Upper lobe of right lung (tissue), 1 donor: ENCODE data around the gene CLDN5. TPM values are rescaled to one million over a fixed set of nuclear protein-coding genes. Genes with fewer than 3 reads are reported as not detected.

Experiments
- ATAC-seq: fragments of 200-7000 bp; cut with Tn5 transposase; one replicate; pipeline ENCODE4 v1.9.1; 2020; ENCODE audit warnings: mild to moderate bottlenecking, moderate library complexity
- DNase-seq: peaks from one replicate; pipeline ENCODE4 v3.0.0-alpha.2; 2020
- H3K27ac ChIP-seq: fragments of 200-600 bp; one replicate; pipeline ENCODE4 v1.8.0; 2022
- H3K27me3 ChIP-seq: fragments of 200-600 bp; one replicate; pipeline ENCODE4 v1.8.0; 2022; ENCODE audit warnings: mild to moderate bottlenecking
- H3K36me3 ChIP-seq: fragments of 200-600 bp; one replicate; pipeline ENCODE4 v1.8.0; 2022
- H3K4me1 ChIP-seq: fragments of 200-600 bp; one replicate; pipeline ENCODE4 v1.8.0; 2022
- H3K4me3 ChIP-seq: fragments of 200-600 bp; one replicate; pipeline ENCODE4 v1.8.0; 2022; ENCODE audit warnings: mild to moderate bottlenecking
- H3K9me3 ChIP-seq: fragments of 200-600 bp; one replicate; pipeline ENCODE4 v1.8.0; 2022
- CTCF ChIP-seq: fragments of 200-600 bp; IDR thresholded peaks from one replicate; pipeline ENCODE4 v1.8.0; 2022; ENCODE audit warnings: antibody characterized with exemption
- intact Hi-C: fragments of 100-400 bp; cut with DNase I; formaldehyde crosslinking; loops from one replicate; pipeline ENCODE4 v1.11.0; 2022
- total RNA-seq: library from RNA; stranded (reverse); fragmentation: NEBNext Ultra II Directional; extraction: Animal tissue kit (Norgen Biotek cat#: 25700); gene quantifications from one replicate; pipeline ENCODE4 v1.2.1, GENCODE V29; 2021
- donor health status: DM: no; HTN: yes; CAD: no; lungs with severe emphysema.

The CLDN5 gene
- total RNA-seq, 1 donor from 2014 or later: 274 TPM

- Histone ChIP-seq H3K4me3 (no peak overlapping the region), H3K4me1 (no peaks in the 10 kb centered on the region), H3K27me3 (no peaks in the 10 kb centered on the region), H3K27ac (no peak overlapping the region), H3K36me3 (no peaks in the 10 kb centered on the region), H3K9me3 (no peaks in the 10 kb centered on the region)
- intact Hi-C loops: no loop called here
- TF ChIP-seq CTCF: no peak
- ATAC-seq (no peak), DNase-seq (no peak)
Measured at GRCh38 chr22:19488884-19489843, 35.0 kb downstream of the CLDN5 start.

GRCh38 chr22:19488285-19488684 lies 35.9 kb downstream of the CLDN5 start:
- Histone ChIP-seq H3K36me3 (no peaks in the 10 kb centered on the region), H3K27me3 (no peaks in the 10 kb centered on the region), H3K4me3 (no peak overlapping the region), H3K9me3 (no peaks in the 10 kb centered on the region), H3K4me1 (no peaks in the 10 kb centered on the region), H3K27ac (no peak overlapping the region)
- no peak for DNase-seq
- ATAC-seq: no peak
- intact Hi-C loops: no loop called here
- TF ChIP-seq CTCF: no peak

GRCh38 chr22:19483481-19484244 lies 40.5 kb downstream of the CLDN5 start:
- no peak overlapping the region for H3K27ac ChIP-seq
- H3K9me3 ChIP-seq: no peaks in the 10 kb centered on the region

GRCh38 chr22:19482297-19482696 lies 41.9 kb downstream of the CLDN5 start:
- DNase-seq (no peak), ATAC-seq (no peak)
- H3K27me3 ChIP-seq: no peaks in the 10 kb centered on the region
- peaks cover 14% of the 10 kb centered on the region for H3K4me1 ChIP-seq
- H3K9me3 ChIP-seq: no peaks in the 10 kb centered on the region
- no peak for TF ChIP-seq CTCF
- H3K27ac ChIP-seq: no peak overlapping the region
- H3K4me3 ChIP-seq: no peak overlapping the region
- H3K36me3 ChIP-seq: no peaks in the 10 kb centered on the region
- intact Hi-C loops: no loop called here

More at GRCh38 chr22:19483481-19484244, 40.5 kb downstream of the CLDN5 start:
- no peak for TF ChIP-seq CTCF
- ATAC-seq (no peak), DNase-seq (no peak)
- Histone ChIP-seq H3K36me3 (no peaks in the 10 kb centered on the region), H3K4me3 (no peak overlapping the region), H3K4me1 (peaks cover 5% of the 10 kb centered on the region), H3K27me3 (no peaks in the 10 kb centered on the region)
- intact Hi-C loops: no loop called here

- no peak overlapping the region for H3K27ac ChIP-seq
- intact Hi-C loops: no loop called here
- H3K27me3 ChIP-seq: no peaks in the 10 kb centered on the region
- DNase-seq (no peak), ATAC-seq (no peak)
- no peaks in the 10 kb centered on the region for H3K9me3 ChIP-seq
- TF ChIP-seq CTCF: no peak
- no peaks in the 10 kb centered on the region for H3K36me3 ChIP-seq
- H3K4me3 ChIP-seq: no peak overlapping the region
- H3K4me1 ChIP-seq: peaks cover 19% of the 10 kb centered on the region
Measured at GRCh38 chr22:19480789-19481188, 43.4 kb downstream of the CLDN5 start.
